Gastroesophageal sphincter (tissue), 4 donors: Measurements from ENCODE around the gene DMAP1. TPM values are rescaled to one million over a fixed set of nuclear protein-coding genes. Genes with fewer than 3 reads are reported as not detected.
A peak's percentile ranks its signal among the peaks of the same experiment; 100 is the strongest.
"Not testable (repeated sequence)": the region's sequence is repeated elsewhere in the genome, so short reads cannot be mapped to it uniquely, and the experiment has no call there.

Source experiments
- ATAC-seq: fragments of 150-250 bp; one replicate; pipeline ENCODE4 v1.9.1; 2016; ENCODE audit warnings: mild to moderate bottlenecking, moderate library complexity
- H3K27ac ChIP-seq, 4 donors: fragments of 200-600 bp; sonication (generic) in 3 of 4; 1 replicate in 3 of 4; 2 replicates in 1 of 4; pipeline ENCODE4 v1.5.1; 2016 to 2019
- H3K27me3 ChIP-seq: fragments of 200-600 bp; sonication (generic); one replicate; pipeline ENCODE4 v1.5.1; 2019
- H3K36me3 ChIP-seq, 2 donors: fragments of 200-600 bp; sonication (generic); one replicate each; pipeline ENCODE4 v1.5.1; 2019; ENCODE audit warnings: control low read depth in 1 of 2
- H3K4me1 ChIP-seq, 3 donors: fragments of 200-600 bp; sonication (generic); 1 replicate in 2 of 3; 2 replicates in 1 of 3; pipeline ENCODE4 v1.5.1; 2016 to 2019; ENCODE audit warnings: control low read depth in 2 of 3
- H3K4me3 ChIP-seq, 2 donors: fragments of 200-600 bp; sonication (generic); one replicate each; pipeline ENCODE4 v1.5.1; 2019; ENCODE audit warnings: mild to moderate bottlenecking in 1 of 2, moderate library complexity in 1 of 2
- H3K9me3 ChIP-seq, 3 donors: fragments of 200-600 bp; sonication (generic); one replicate each; pipeline ENCODE4 v1.5.1; 2017 to 2019; ENCODE audit warnings: control low read depth in 2 of 3
- CTCF ChIP-seq, 4 experiments: fragments of 200-600 bp in 2 of 4; fragments of 450-650 bp in 2 of 4; sonication (generic) in 1 of 4; IDR thresholded peaks; one replicate each; pipeline ENCODE4 v1.5.1; 2017 to 2019; ENCODE audit warnings: antibody characterized with exemption in 4 of 4, mild to moderate bottlenecking in 2 of 4, moderate library complexity in 2 of 4
- EP300 ChIP-seq: sonication (generic); formaldehyde crosslinking; IDR thresholded peaks from one replicate; pipeline ENCODE4 v1.6.1; 2017; ENCODE audit warnings: antibody characterized with exemption, mild to moderate bottlenecking
- POLR2A ChIP-seq, 2 donors: fragments of 450-650 bp; IDR thresholded peaks; one replicate each; pipeline ENCODE4 v1.6.1; 2017; ENCODE audit warnings: antibody characterized with exemption in 2 of 2, mild to moderate bottlenecking in 2 of 2, moderate library complexity in 1 of 2
- POLR2AphosphoS5 ChIP-seq: sonication (generic); formaldehyde crosslinking; IDR thresholded peaks from one replicate; pipeline ENCODE4 v1.6.1; 2017; ENCODE audit warnings: antibody characterized with exemption
- WGBS, 2 donors: methylation state at CpG; one replicate each; pipeline ENCODE4 v1.1.5; 2018; ENCODE audit warnings: low coverage in 1 of 2; 5-methylcytosine and 5-hydroxymethylcytosine counted together
- total RNA-seq, 4 donors: library from RNA; depleted of rRNA; stranded (reverse); fragments of >200 nt; gene quantifications; one replicate each; pipeline ENCODE4 v1.1.0, GENCODE V29; 2016

Gene DMAP1
- total RNA-seq = 10 to 100 TPM; 28.0 to 37.1 (median 33.7) TPM

- Histone ChIP-seq H3K4me3 (peak within 1 kb of the TSS; percentile 52 to 66), H3K9me3 (no peaks in the 10 kb centered on the region), H3K36me3 (peaks cover 0 to 42% of the 10 kb centered on the region in 2 donors), H3K27ac (peak within 1 kb of the TSS; percentile 13 to 86 (median 82)), H3K27me3 (no peaks in the 10 kb centered on the region), H3K4me1 (peaks cover 0 to 35% (median 13%) of the 10 kb centered on the region in 3 donors)
- WGBS, 2 donors = 0 to 1% methylated on average over 13 to 19 of the region's 44 CpGs
- TF ChIP-seq EP300 (no peak), POLR2A (IDR thresholded peaks at IDR 0.05) (peak in 1 of 2 donors; percentile 30), CTCF (IDR thresholded peaks at IDR 0.05) (peak in 1 of 4 experiments; percentile 47), POLR2AphosphoS5 (peak; percentile 52)
- peak; percentile 92 for ATAC-seq
These were observed at the start of gene DMAP1 for GRCh38 chr1:44213222-44214112. Gene DMAP1, plus strand, starts transcription at chr1:44213471. Its CDS starts 283 bp downstream, at chr1:44213754.

GRCh38 chr1:44168520-44169098 lies 44.7 kb upstream of the DMAP1 start:
- H3K4me1 ChIP-seq = no peaks in the 10 kb centered on the region
- no peaks in the 10 kb centered on the region for H3K36me3 ChIP-seq
- no peak overlapping the region for H3K27ac ChIP-seq
- no peaks in the 10 kb centered on the region for H3K9me3 ChIP-seq
- TF ChIP-seq POLR2AphosphoS5 (no peak), POLR2A (IDR thresholded peaks at IDR 0.05) (no peak), EP300 (no peak)
- WGBS, 2 donors = 94 to 100% methylated on average over 2 to 5 of the region's 5 CpGs
- no peak for ATAC-seq
- H3K4me3 ChIP-seq = no peak overlapping the region
- peaks cover 17% of the 10 kb centered on the region for H3K27me3 ChIP-seq

GRCh38 chr1:44170281-44170823 lies 42.9 kb upstream of the DMAP1 start:
- no peak for ATAC-seq
- TF ChIP-seq CTCF (IDR thresholded peaks at IDR 0.05) (no peak), EP300 (no peak), POLR2A (IDR thresholded peaks at IDR 0.05) (no peak), POLR2AphosphoS5 (no peak)
- Histone ChIP-seq H3K27me3 (peaks cover 17% of the 10 kb centered on the region), H3K4me1 (no peaks in the 10 kb centered on the region), H3K9me3 (no peaks in the 10 kb centered on the region), H3K36me3 (no peaks in the 10 kb centered on the region), H3K27ac (no peak overlapping the region), H3K4me3 (no peak overlapping the region)
- 71% methylated on average over 2 of the region's 3 CpGs; no CpG with 5 or more reads in 1 of the 2 donors for whole genome bisulfite sequencing, 2 donors

- no peaks in the 10 kb centered on the region for H3K9me3 ChIP-seq
- H3K36me3 ChIP-seq = no peaks in the 10 kb centered on the region
- H3K27me3 ChIP-seq = peaks cover 7% of the 10 kb centered on the region
- no peak overlapping the region for H3K27ac ChIP-seq
- TF ChIP-seq POLR2AphosphoS5 (no peak), POLR2A (IDR thresholded peaks at IDR 0.05) (no peak), EP300 (no peak), CTCF (IDR thresholded peaks at IDR 0.05) (no peak)
- 83 to 100% methylated on average over 1 of the region's 1 CpG for WGBS, 2 donors
- H3K4me1 ChIP-seq = no peaks in the 10 kb centered on the region
- no peak overlapping the region for H3K4me3 ChIP-seq
- ATAC-seq = no peak
These were observed 38.6 kb upstream of the DMAP1 start for GRCh38 chr1:44174630-44175029.

- TF ChIP-seq POLR2A (IDR thresholded peaks at IDR 0.05) (no peak), EP300 (no peak), CTCF (IDR thresholded peaks at IDR 0.05) (no peak), POLR2AphosphoS5 (no peak)
- Histone ChIP-seq H3K36me3 (no peaks in the 10 kb centered on the region), H3K27ac (no peak overlapping the region), H3K9me3 (no peaks in the 10 kb centered on the region), H3K27me3 (no peaks in the 10 kb centered on the region), H3K4me1 (no peaks in the 10 kb centered on the region), H3K4me3 (no peak overlapping the region)
- ATAC-seq = no peak
- WGBS, 2 donors = 83 to 86% methylated on average over 2 to 8 of the region's 8 CpGs
These were observed 12.9 kb upstream of the DMAP1 start for GRCh38 chr1:44200336-44200735.

GRCh38 chr1:44206545-44206944 lies 6.7 kb upstream of the DMAP1 start:
- not testable (repeated sequence) for H3K4me3 ChIP-seq, H3K9me3 ChIP-seq, H3K36me3 ChIP-seq, H3K27ac ChIP-seq, H3K4me1 ChIP-seq, ATAC-seq, H3K27me3 ChIP-seq
- WGBS, 2 donors = 83 to 95% methylated on average over 3 to 5 of the region's 5 CpGs
